Lower lobe of right lung (tissue), 2 donors: ENCODE results near the gene CELF4. TPM values are rescaled to one million over a fixed set of nuclear protein-coding genes. Genes with fewer than 3 reads are reported as not detected.

Experiments
- ATAC-seq, 2 donors: fragments of 200-7000 bp; cut with Tn5 transposase; one replicate each; pipeline ENCODE4 v1.9.1; 2020 to 2022; ENCODE audit warnings: mild to moderate bottlenecking in 2 of 2, moderate library complexity in 2 of 2
- DNase-seq: peaks from one replicate; pipeline ENCODE4 v3.0.0-alpha.2; 2020
- H3K27ac ChIP-seq: fragments of 200-600 bp; one replicate; pipeline ENCODE4 v1.8.0; 2022
- H3K27me3 ChIP-seq: fragments of 200-600 bp; one replicate; pipeline ENCODE4 v1.8.0; 2022; ENCODE audit warnings: low read depth
- H3K36me3 ChIP-seq: fragments of 200-600 bp; one replicate; pipeline ENCODE4 v1.8.0; 2022; ENCODE audit warnings: mild to moderate bottlenecking
- H3K4me1 ChIP-seq: fragments of 200-600 bp; one replicate; pipeline ENCODE4 v1.8.0; 2022
- H3K4me3 ChIP-seq: fragments of 200-600 bp; one replicate; pipeline ENCODE4 v1.8.0; 2022; ENCODE audit warnings: mild to moderate bottlenecking
- H3K9me3 ChIP-seq: fragments of 200-600 bp; one replicate; pipeline ENCODE4 v1.8.0; 2022
- CTCF ChIP-seq: fragments of 200-600 bp; IDR thresholded peaks from one replicate; pipeline ENCODE4 v1.8.0; 2022; ENCODE audit warnings: antibody characterized with exemption, mild to moderate bottlenecking
- intact Hi-C: fragments of 100-400 bp; cut with DNase I; formaldehyde crosslinking; loops from one replicate; pipeline ENCODE4 v1.11.0; 2022
- total RNA-seq: library from RNA; stranded (reverse); fragmentation: NEBNext Ultra II Directional; extraction: Animal tissue kit (Norgen Biotek cat#: 25700); gene quantifications from one replicate; pipeline ENCODE4 v1.2.1, GENCODE V29; 2021
- donor health status: DM: no; HTN: yes; CAD: no; lungs with severe emphysema.

CELF4 gene
- total RNA-seq, 1 donor from 2014 or later = 0.38 TPM

GRCh38 chr18:37538526-37539205, 26.9 kb downstream of the CELF4 start:
- TF ChIP-seq CTCF = no peak
- intact Hi-C loops = no loop called here
- Histone ChIP-seq H3K36me3 (no peaks in the 10 kb centered on the region), H3K9me3 (no peaks in the 10 kb centered on the region), H3K4me1 (no peaks in the 10 kb centered on the region), H3K27ac (no peak overlapping the region), H3K27me3 (peaks cover 40% of the 10 kb centered on the region), H3K4me3 (no peak overlapping the region)
- ATAC-seq (no peak), DNase-seq (no peak)

- TF ChIP-seq CTCF = peak; percentile 87
- no peaks in the 10 kb centered on the region for H3K36me3 ChIP-seq
- H3K27me3 ChIP-seq = peaks cover 40% of the 10 kb centered on the region
- H3K4me1 ChIP-seq = no peaks in the 10 kb centered on the region
- intact Hi-C loops = no loop called here
- no peak overlapping the region for H3K27ac ChIP-seq
- ATAC-seq (peak; percentile 77 to 87), DNase-seq (peak; percentile 80)
- H3K9me3 ChIP-seq = no peaks in the 10 kb centered on the region
- no peak overlapping the region for H3K4me3 ChIP-seq
These were observed 27.6 kb downstream of the CELF4 start for GRCh38 chr18:37537868-37538525.

GRCh38 chr18:37536656-37537055, 28.9 kb downstream of the CELF4 start:
- Histone ChIP-seq H3K27me3 (peaks cover 40% of the 10 kb centered on the region), H3K36me3 (no peaks in the 10 kb centered on the region), H3K4me1 (no peaks in the 10 kb centered on the region), H3K27ac (no peak overlapping the region), H3K4me3 (no peak overlapping the region), H3K9me3 (no peaks in the 10 kb centered on the region)
- no peak for TF ChIP-seq CTCF
- intact Hi-C loops = no loop called here
- DNase-seq = no peak
- no peak for ATAC-seq

GRCh38 chr18:37535968-37536367, 29.6 kb downstream of the CELF4 start:
- Histone ChIP-seq H3K27ac (no peak overlapping the region), H3K4me3 (no peak overlapping the region), H3K9me3 (no peaks in the 10 kb centered on the region), H3K36me3 (no peaks in the 10 kb centered on the region), H3K4me1 (no peaks in the 10 kb centered on the region), H3K27me3 (peaks cover 34% of the 10 kb centered on the region)
- no peak for TF ChIP-seq CTCF
- DNase-seq = no peak
- intact Hi-C loops = no loop called here
- ATAC-seq = no peak

- DNase-seq = no peak
- no peak for TF ChIP-seq CTCF
- H3K4me3 ChIP-seq = no peak overlapping the region
- no peak overlapping the region for H3K27ac ChIP-seq
- peaks cover 27% of the 10 kb centered on the region for H3K27me3 ChIP-seq
- no peaks in the 10 kb centered on the region for H3K36me3 ChIP-seq
- no peak for ATAC-seq
- H3K9me3 ChIP-seq = no peaks in the 10 kb centered on the region
- no peaks in the 10 kb centered on the region for H3K4me1 ChIP-seq
- intact Hi-C loops = no loop called here
These were observed 31.0 kb downstream of the CELF4 start for GRCh38 chr18:37534627-37535026.
